Hepatic stellate cell (primary cell): ENCODE measurements around the gene UBE2D2.

Experiments
- DNase-seq: peaks from one replicate; pipeline ENCODE4 v3.0.0; 2011; ENCODE audit warnings: low spot score

Gene UBE2D2

DNA sequence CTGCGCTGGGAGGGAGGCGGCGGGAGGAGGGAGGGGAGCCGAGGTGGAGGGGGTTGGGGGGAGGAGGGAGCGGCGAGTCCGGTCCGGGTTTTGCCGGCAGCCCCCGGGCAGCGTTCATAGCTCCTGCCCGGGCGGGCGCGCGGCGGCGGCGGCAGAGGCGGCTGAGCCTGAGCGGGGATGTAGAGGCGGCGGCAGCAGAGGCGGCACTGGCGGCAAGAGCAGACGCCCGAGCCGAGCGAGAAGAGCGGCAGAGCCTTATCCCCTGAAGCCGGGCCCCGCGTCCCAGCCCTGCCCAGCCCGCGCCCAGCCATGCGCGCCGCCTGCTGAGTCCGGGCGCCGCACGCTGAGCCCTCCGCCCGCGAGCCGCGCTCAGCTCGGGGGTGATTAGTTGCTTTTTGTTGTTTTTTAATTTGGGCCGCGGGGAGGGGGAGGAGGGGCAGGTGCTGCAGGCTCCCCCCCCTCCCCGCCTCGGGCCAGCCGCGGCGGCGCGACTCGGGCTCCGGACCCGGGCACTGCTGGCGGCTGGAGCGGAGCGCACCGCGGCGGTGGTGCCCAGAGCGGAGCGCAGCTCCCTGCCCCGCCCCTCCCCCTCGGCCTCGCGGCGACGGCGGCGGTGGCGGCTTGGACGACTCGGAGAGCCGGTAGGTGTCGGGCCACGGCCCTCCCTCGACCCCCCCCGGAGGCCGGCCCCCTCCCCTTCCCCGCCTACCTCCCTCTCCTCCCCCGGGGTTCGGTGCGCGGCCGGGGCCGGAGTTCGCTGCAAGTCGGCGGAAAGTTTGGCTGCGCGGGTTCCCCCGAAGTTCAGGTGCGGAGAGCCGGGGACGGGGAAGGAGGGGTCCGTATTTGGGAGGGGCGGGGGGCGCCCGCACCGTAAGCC is 87.3 kb downstream of the UBE2D2 start, which contains the start of gene CXXC5:
TSS of gene CXXC5 (plus strand) at position 145 of the 877 bp plus-strand sequence. CDS start 32,175 bp downstream, outside the sequence.
- DNase-seq: peak; percentile 92

- DNase-seq: peak; percentile 41
Observed at GRCh38 chr5:139649082-139649991, 88.2 kb downstream of the UBE2D2 start.

DNA sequence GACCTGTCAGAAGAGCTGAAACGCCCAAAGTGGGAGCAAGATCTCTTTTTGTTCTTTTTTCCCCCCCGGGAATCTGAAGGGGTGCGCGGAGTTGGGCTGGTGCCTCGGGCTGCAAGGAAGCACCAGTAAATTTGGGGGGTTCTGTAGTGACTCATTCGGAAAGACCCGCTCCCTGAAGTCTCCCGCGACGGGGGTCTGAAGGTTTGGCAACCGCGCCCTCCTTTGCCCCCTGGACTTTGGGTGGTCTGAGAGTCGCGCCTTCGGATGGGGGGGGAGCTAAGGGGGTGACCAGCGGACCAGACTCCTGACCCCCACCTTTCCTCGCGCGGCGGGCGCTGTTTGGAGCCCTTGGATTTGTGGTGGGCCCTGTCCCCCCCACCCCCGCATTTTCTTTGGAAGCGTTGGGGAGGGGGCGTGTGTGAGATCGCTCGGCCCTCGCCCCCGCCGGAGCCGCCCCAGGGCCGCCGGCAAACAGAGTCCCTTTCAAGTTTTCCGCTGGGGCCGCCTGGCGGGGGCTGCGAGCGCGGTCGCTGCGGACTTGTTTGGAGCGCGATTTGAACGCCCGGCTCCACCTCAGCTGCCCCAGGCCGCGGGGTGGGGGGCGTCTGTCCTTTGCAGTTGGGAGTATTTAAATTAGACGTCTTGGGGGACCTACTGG is 89.0 kb downstream of the UBE2D2 start:
- DNase-seq: no peak

- no peak for DNase-seq
Observed at GRCh38 chr5:139650689-139651042, 89.5 kb downstream of the UBE2D2 start.

DNA sequence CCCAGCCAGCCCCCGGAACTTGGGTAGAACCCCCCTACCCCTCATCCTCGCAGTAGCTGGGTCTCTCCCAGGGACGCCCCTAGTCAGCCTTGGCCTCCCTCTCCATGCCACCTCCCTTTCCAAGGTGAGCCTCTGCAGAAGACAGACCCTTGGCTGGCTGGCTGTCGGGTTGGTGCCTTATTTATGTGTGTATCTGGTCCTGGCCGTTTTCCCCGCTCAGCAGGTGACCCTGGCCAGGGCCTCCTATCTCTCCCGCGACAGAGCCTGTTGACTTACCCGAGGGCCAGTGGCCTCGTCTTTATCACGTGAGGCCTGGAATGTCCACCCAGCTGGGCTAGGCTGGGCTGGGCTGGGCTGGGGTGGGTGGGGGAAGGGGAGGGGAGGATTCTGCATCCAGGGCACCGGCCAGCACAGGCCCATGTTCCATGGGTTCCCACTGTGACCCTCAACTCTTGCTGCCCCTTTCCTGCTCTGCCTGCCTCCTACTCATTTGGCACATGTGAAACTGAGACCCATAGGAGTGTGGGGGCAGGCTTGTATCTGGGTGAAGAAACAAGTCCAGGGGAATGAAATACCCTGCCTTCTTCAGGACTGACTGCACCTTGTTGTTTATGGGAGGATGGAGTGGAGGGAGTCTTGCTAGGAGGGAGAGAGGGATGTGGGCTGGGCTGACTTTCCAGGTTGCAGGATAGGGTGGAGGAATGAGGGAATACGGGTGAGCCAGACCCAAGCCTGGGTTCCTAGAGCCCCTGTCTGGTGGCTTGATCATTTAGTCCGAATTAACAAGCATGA is 90.1 kb downstream of the UBE2D2 start:
- peak; percentile 82 for DNase-seq

GRCh38 chr5:139651853-139652787 is 91.0 kb downstream of the UBE2D2 start:
- peak; percentile 88 for DNase-seq

DNA sequence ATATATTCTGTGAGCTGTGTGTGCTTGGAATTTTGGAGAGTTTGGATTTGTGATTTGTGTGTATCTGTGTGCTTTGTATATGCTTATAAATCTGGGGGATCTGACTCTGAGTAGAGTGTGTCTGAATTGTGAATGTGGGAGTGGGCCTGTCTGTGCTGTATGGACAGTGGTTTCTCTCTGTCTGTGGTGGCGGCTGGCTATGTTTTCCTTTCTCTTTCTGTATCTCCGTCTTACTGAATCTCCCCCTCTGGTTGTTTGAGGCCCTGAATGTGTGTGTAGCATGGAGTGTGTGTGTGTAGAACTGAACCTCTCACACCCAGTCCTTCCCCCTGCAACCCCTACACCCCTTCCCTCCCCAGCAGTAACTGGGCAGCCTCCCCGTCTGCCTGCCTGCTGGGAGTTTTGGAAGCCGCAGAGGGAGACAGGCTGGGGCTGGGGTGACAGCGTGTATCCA is 91.7 kb downstream of the UBE2D2 start:
- DNase-seq: no peak

- no peak for DNase-seq
Observed at GRCh38 chr5:139653616-139654015, 92.5 kb downstream of the UBE2D2 start.

- DNase-seq: no peak
Observed at GRCh38 chr5:139654464-139654863, 93.3 kb downstream of the UBE2D2 start.

DNA sequence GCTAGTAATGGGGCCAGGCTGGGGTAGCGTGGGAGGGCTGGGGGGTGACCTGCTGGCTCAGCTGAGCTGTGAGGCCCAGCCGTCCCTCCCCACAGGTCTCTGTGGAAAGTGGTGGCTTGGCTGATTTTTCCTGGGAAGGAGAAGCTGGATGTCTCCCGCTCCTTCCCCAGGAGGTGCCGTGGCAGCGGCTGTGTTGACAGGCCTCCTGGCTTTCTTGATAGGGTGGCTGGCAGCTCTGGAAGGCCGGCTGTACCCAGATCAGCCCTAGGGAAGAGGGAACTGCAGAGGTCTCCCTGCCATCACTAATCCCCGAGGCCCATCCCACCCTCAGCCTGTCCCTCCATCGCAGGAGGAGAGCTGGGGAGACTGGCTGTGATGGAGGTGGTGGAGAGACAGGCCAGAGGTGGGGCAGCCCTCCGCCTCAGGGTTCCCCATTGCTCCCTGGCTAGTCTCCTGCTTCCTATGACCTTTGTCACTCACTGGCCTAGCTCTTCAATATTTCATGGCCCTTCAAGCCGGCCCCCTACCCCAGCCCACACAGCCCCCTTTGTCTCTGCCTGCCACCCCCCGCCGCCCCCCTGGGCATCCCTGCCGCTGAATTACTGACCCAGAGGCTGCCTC is 93.8 kb downstream of the UBE2D2 start:
- no peak for DNase-seq

DNA sequence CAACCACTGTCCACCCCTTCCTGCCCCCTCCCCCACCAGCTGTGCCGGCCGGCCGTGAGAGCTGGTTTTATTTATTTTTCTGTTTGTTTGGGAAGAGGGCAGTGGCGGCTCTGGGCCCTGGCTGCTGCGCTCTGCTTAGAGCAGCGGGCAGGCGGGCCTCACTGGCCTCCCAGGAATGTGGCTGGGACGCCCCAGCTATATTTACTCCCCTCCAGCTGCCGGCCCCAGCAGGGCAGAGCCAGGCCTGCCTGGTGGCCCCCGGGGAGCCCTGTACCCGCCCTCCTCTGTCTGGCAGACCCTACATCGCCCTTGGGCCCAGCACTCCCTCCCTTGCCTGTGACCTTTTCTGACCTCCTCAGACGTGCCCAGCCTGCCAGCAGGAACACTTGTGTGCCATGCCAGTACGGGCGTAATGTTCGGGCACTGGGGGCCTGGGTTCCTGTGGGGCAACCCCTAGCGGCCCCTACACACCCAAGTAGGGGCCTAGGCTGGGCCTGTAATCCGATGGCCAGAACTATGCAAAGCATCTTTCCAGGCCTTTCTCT is 94.7 kb downstream of the UBE2D2 start:
- DNase-seq: peak; percentile 69

GRCh38 chr5:139657363-139658321 is 96.5 kb downstream of the UBE2D2 start:
- DNase-seq: peak; percentile 74

DNA sequence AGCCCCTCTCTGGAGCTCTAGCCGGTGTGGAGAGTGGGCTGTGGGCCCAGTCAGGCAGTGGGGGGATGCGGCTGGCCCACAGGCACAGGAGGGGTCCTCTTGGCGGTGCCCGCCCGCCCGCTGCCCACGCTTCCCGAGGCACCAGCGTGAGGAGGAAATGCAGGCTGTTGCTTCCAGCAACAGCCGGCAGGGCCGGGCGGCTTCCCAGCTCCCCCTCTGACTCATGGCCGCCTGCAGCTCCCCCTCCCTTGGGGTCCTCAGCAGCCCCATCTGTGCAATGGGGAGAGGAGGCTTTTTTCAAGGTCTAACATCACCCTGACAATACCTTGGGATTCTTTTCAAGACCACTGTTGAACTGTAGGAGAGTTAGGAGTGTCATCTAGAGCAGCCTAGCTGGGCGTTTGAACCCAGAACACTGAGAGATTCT is 97.4 kb downstream of the UBE2D2 start:
- no peak for DNase-seq

- peak; percentile 87 for DNase-seq
Observed at GRCh38 chr5:139658928-139659667, 98.0 kb downstream of the UBE2D2 start.

GRCh38 chr5:139659695-139660101 is 98.6 kb downstream of the UBE2D2 start:
- peak; percentile 51 for DNase-seq

GRCh38 chr5:139660105-139660922 is 99.2 kb downstream of the UBE2D2 start:
- no peak for DNase-seq
